Measurements from ENCODE around the gene FOXP1.

The FOXP1 gene

DNA sequence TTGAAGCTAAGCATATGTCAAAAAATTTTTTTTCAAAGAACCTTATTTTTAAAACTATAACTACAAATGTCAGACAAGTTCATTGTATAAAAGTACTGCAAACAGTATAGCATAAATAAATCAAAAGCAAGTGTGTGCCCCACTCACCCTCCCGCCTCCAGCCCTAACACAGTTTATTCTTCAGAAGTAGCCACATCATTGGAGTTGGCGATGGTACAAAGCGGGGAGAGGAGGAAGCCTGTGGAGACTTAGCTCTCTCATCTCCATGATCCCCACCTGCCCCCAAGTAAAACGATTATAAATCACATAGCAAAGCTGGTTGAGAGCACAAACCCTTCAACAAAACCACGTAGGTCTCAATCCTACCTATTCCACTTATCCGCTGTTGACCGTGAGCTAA is 33.6 kb downstream of the FOXP1 start:
- H3K27ac Mint-ChIP-seq (ENCODE audit: low read depth) = no peak overlapping the region
- H3K27me3 Mint-ChIP-seq = no peaks in the 10 kb centered on the region
- DNase-seq (ENCODE audit: low spot score in 2 of 2) (no peak), ATAC-seq (replicated peaks; ENCODE audit: extremely low read depth, poor library complexity, severe bottlenecking) (no peak)
- no peak overlapping the region for H3K4me3 Mint-ChIP-seq
- no peaks in the 10 kb centered on the region for H3K9me3 Mint-ChIP-seq
- no peaks in the 10 kb centered on the region for H3K4me1 Mint-ChIP-seq
- H3K36me3 Mint-ChIP-seq (ENCODE audit: insufficient read depth) = no peaks in the 10 kb centered on the region

DNA sequence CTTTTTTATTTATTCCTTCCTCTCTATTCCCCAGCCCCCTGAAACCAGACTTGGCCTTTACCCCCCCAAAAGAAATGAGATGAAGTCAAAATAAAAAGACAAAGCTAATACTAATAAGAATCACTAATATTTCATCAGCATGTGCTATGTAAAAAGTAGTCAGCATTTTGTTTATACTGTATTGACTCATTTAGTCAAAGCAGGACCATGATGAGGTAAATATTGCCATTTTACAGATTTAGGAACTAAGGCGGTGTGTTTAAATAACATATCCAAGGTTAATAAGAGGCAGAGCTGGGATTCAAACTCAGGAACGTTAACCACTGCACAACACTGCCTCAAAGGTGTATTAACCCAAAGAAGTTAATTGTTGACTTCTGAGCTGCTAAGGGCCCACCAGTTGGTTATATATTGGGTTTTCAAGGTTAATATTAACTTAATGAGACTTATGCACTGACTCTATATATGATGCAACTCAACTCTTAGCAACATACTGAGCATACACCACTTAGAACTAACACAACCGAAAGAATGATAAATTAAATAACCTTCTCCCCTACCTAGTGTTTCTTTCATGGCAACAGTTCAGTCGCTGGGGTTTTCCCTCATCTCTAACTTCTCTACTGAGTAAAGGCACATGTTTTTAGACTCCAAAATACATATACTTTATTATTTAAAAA is 34.7 kb downstream of the FOXP1 start:
- no peaks in the 10 kb centered on the region for H3K27me3 Mint-ChIP-seq
- no peaks in the 10 kb centered on the region for H3K9me3 Mint-ChIP-seq
- DNase-seq (ENCODE audit: low spot score in 2 of 2) (no peak), ATAC-seq (replicated peaks; ENCODE audit: extremely low read depth, poor library complexity, severe bottlenecking) (no peak)
- no peak overlapping the region for H3K27ac Mint-ChIP-seq (ENCODE audit: low read depth)
- H3K36me3 Mint-ChIP-seq (ENCODE audit: insufficient read depth) = no peaks in the 10 kb centered on the region
- H3K4me1 Mint-ChIP-seq = no peaks in the 10 kb centered on the region
- no peak overlapping the region for H3K4me3 Mint-ChIP-seq

DNA sequence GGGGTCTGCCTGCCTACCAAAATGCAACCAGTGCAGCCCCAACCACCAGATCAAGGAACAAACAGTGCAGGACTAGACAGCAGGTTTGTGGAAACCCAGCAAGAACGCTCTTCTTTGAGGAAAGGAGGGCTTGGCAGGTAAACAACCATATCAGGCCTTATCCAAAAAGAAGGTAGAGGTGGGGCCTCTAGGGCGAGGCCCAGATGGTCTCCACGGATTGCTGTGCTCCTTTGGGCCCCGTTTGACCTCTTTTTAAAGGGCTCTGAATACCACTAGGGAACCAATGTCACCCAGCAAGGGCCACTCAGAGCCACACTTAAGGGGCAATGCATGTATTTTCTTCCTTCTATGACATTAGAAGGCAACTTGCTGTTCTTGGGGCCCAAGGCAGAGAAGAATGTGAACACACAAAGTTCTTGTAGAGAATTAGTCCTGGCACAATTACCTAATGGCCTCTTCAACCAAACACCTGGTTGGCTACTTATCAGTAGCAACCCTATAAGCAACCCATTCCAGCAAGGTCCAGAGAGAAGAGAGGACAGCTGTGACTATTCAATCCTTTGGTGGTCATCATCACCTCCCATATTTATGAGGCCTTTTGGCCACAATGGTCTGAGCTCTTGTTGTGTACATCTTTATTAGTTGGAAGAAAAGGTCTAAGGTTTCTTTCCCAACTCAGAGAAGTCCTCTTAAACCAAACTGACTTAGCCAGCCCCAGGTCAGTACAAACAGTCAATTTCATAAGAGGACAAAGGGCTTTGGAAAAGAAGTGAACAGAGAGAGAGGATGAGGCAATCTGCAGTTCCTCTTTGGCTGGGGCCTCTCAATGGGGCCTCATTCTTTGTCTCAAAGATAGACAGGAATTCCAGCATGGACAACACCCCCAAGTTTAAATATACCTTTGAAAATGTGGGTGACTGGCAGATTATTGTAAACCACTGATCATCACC is 36.0 kb downstream of the FOXP1 start:
- no peaks in the 10 kb centered on the region for H3K27me3 Mint-ChIP-seq
- DNase-seq (ENCODE audit: low spot score in 2 of 2) (no peak), ATAC-seq (replicated peaks; ENCODE audit: extremely low read depth, poor library complexity, severe bottlenecking) (no peak)
- H3K27ac Mint-ChIP-seq (ENCODE audit: low read depth) = no peak overlapping the region
- no peaks in the 10 kb centered on the region for H3K9me3 Mint-ChIP-seq
- no peaks in the 10 kb centered on the region for H3K4me1 Mint-ChIP-seq
- no peak overlapping the region for H3K4me3 Mint-ChIP-seq
- H3K36me3 Mint-ChIP-seq (ENCODE audit: insufficient read depth) = no peaks in the 10 kb centered on the region

DNA sequence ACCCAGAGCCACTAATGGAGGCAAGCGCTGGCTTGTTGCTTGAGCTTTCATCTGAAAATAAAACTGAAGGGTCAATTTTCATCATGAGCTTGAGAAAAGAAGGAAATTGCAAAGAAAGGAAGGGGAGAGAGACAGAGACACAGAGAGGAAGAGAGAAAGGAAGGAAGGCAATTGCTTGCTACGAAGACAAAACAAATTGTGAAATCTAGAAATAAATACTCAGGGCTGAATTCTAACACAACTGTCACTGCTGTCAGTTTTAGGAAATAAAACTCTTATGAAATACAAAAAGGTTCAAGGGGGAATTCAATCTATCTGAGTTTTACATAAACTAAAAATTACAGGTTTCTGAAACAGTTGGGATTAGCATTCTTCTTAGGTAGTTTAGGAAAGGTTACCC is 36.7 kb downstream of the FOXP1 start:
- H3K4me3 Mint-ChIP-seq = no peak overlapping the region
- H3K27ac Mint-ChIP-seq (ENCODE audit: low read depth) = no peak overlapping the region
- ATAC-seq (replicated peaks; ENCODE audit: extremely low read depth, poor library complexity, severe bottlenecking) = no peak
- H3K27me3 Mint-ChIP-seq = no peaks in the 10 kb centered on the region
- no peaks in the 10 kb centered on the region for H3K36me3 Mint-ChIP-seq (ENCODE audit: insufficient read depth)
- no peak for DNase-seq (ENCODE audit: low spot score in 2 of 2)
- H3K9me3 Mint-ChIP-seq = no peaks in the 10 kb centered on the region
- no peaks in the 10 kb centered on the region for H3K4me1 Mint-ChIP-seq

DNA sequence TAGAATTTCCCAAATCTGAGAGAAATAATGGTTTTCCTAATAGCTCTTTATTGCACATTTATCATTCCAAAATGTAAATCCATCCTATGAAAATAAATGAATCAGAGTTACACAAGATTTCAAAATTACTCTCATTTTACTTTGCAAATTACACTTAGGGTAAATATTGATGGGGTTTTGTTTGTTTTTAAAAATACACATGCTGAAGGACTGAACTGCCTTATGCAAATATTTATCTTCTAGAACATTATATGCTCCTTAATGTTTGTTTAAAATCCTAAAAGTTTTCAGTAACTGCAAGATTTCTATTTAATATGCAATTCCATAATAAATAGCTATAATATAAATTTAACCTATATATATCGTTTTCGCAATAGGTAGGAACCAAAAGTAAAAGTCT is 38.2 kb downstream of the FOXP1 start:
- Mint-ChIP-seq H3K9me3 (no peaks in the 10 kb centered on the region), H3K36me3 (ENCODE audit: insufficient read depth) (no peaks in the 10 kb centered on the region), H3K4me1 (no peaks in the 10 kb centered on the region), H3K27me3 (no peaks in the 10 kb centered on the region), H3K4me3 (no peak overlapping the region), H3K27ac (ENCODE audit: low read depth) (no peak overlapping the region)
- ATAC-seq (replicated peaks; ENCODE audit: extremely low read depth, poor library complexity, severe bottlenecking) = no peak
- no peak for DNase-seq (ENCODE audit: low spot score in 2 of 2)

DNA sequence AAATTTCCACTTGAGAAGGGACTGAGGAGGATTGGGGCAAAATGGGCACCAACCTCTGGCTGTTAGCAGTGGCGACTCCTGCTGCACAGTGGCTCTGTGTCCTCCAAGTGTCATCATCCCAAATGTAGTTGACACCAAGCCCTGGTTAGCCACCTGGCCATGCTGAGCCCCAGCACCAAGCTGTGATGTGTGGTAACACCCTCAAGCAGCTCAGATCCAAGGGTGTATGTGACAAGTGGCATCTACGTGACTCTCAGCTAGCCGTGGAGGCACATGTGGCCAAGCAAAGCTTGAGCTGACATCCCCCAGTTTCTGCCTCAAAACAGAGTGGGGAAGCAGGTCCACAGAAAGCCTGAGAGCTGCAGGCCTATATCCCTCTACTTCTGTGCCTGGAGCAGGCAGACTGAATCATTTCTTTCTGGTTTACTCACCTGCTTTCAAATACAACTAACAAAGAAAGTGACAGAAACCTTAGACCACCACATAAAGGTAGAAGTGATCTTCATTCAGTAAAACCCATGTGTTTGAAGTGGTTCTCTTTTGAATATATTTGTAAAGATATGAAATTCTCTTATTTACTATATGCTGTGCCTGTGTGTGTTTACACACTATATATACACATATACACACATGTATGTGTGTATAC is 40.0 kb downstream of the FOXP1 start:
- no peak overlapping the region for H3K4me3 Mint-ChIP-seq
- ATAC-seq (replicated peaks; ENCODE audit: extremely low read depth, poor library complexity, severe bottlenecking) (no peak), DNase-seq (ENCODE audit: low spot score in 2 of 2) (no peak)

DNA sequence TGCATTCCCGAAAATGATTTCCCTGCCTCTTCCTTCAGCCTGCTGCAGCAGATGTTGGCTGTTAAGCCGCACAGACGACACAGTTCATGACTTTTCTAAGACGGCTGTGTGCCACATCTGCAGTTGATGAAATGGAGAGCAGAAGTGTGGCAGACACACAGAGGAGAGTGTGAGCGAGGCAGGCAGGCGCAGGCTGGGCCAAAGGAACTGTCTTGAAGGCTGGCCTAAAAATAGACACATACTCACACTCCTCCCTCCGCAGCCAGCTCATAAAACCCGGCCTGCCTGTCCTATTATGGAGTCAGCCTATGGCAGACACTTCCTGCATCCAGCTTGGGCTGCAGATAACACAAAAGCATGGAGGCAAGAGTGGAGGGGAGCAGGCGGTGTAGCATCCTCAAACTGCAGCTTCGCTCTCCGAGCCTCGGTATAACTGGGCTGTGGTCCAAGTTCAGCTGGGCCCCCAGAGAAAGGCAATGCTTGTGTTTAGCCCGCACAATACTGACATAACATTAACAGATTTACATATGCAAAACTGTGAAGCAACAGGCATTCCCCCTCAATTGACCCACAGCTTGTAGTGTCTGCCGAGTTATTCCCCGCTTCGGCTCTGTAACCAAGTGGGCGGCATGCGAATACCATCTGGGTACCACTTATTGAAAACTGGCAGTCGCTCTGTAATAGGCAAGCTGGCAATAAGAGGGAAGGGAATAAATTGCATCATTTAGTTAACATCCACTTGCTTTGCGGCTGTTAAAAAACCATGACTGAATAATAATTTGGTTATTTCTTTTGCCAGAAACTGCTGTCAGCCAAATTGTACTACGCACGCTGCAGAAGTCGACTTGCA is 40.8 kb downstream of the FOXP1 start:
- H3K27me3 Mint-ChIP-seq = no peaks in the 10 kb centered on the region
- H3K4me3 Mint-ChIP-seq = no peak overlapping the region
- DNase-seq (ENCODE audit: low spot score in 2 of 2) (no peak), ATAC-seq (replicated peaks; ENCODE audit: extremely low read depth, poor library complexity, severe bottlenecking) (no peak)
- no peaks in the 10 kb centered on the region for H3K9me3 Mint-ChIP-seq
- H3K27ac Mint-ChIP-seq (ENCODE audit: low read depth) = no peak overlapping the region
- H3K4me1 Mint-ChIP-seq = no peaks in the 10 kb centered on the region
- H3K36me3 Mint-ChIP-seq (ENCODE audit: insufficient read depth) = no peaks in the 10 kb centered on the region

More for the DNA sequence above, 40.0 kb downstream of the FOXP1 start:
- no peaks in the 10 kb centered on the region for H3K9me3 Mint-ChIP-seq
- H3K4me1 Mint-ChIP-seq = no peaks in the 10 kb centered on the region
- no peak overlapping the region for H3K27ac Mint-ChIP-seq (ENCODE audit: low read depth)
- H3K27me3 Mint-ChIP-seq = no peaks in the 10 kb centered on the region
- no peaks in the 10 kb centered on the region for H3K36me3 Mint-ChIP-seq (ENCODE audit: insufficient read depth)

DNA sequence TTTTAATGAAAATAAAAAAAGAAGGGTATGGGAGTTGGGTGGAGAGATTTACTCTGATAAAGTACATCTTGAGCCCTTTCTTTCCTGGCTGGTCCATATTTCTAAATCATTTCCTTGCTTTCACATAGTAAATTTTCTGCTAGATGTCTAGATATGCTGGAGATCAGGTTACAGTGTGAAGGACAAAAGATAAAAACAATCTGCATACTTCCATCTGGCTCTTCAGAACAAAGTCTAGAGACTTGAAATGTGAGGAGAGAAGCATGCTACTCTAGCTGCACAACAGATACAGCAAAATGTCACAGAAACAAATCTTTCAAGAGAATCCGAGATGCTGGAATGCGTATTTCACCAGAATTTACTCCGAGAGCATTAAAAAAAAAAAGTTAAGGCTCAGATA is 42.2 kb downstream of the FOXP1 start:
- Mint-ChIP-seq H3K27me3 (no peaks in the 10 kb centered on the region), H3K36me3 (ENCODE audit: insufficient read depth) (no peaks in the 10 kb centered on the region), H3K4me1 (no peaks in the 10 kb centered on the region), H3K27ac (ENCODE audit: low read depth) (no peak overlapping the region), H3K4me3 (no peak overlapping the region), H3K9me3 (no peaks in the 10 kb centered on the region)
- DNase-seq (ENCODE audit: low spot score in 2 of 2) = no peak
- ATAC-seq (replicated peaks; ENCODE audit: extremely low read depth, poor library complexity, severe bottlenecking) = no peak

DNA sequence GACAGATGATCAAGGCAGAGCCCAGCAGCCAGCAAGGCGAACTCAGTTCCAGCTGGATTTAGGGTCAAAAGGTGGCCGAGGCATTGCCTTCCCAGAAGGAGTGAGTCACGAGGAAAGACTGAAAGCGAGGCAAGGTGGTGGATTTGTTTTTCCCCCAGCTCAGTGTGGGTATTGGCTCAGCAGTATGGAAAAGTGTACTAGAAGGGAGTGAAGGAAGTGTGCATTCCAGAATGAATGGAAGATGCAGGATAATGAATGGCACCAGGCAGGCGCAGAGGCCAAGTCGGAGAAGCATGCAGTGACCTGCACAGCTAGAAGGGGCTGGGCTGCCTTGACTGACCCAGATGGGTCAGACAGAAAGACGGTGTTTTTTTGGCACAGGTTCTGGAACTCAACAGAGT is 46.3 kb downstream of the FOXP1 start:
- Mint-ChIP-seq H3K36me3 (ENCODE audit: insufficient read depth) (peaks cover 2% of the 10 kb centered on the region), H3K4me1 (no peaks in the 10 kb centered on the region), H3K4me3 (no peak overlapping the region), H3K9me3 (no peaks in the 10 kb centered on the region), H3K27ac (ENCODE audit: low read depth) (no peak overlapping the region), H3K27me3 (no peaks in the 10 kb centered on the region)
- no peak for DNase-seq (ENCODE audit: low spot score in 2 of 2)
- no peak for ATAC-seq (replicated peaks; ENCODE audit: extremely low read depth, poor library complexity, severe bottlenecking)

DNA sequence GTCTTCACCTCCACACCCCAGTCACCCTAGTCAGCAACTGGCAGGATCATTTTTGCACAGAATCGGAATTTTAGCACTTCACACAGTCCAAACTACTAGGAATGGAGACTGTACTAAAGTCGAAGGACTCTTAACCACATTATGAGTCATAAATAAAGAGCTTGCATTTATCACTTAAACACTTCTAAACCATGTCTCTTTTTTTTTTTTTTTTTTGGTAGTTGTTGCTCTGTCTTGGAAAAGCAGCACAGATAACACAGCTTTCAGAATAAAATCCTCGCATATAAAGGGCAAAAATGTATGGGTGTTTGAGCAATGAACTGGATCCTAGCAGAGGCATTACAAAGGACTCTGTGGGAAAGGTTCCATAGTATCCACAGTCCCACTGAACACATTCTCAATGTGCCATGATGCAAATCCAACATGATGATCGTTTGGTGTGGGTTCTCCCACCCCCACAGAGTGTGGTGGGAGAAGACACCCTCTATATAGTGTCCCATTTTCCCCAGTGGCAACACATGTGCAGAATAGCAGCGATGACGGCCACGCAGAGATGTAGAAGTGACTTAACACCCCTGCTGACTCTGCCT is 47.1 kb downstream of the FOXP1 start:
- Mint-ChIP-seq H3K36me3 (ENCODE audit: insufficient read depth) (peaks cover 2% of the 10 kb centered on the region), H3K27me3 (no peaks in the 10 kb centered on the region), H3K4me3 (no peak overlapping the region), H3K4me1 (no peaks in the 10 kb centered on the region), H3K9me3 (no peaks in the 10 kb centered on the region), H3K27ac (ENCODE audit: low read depth) (no peak overlapping the region)
- ATAC-seq (replicated peaks; ENCODE audit: extremely low read depth, poor library complexity, severe bottlenecking) (no peak), DNase-seq (ENCODE audit: low spot score in 2 of 2) (no peak)

DNA sequence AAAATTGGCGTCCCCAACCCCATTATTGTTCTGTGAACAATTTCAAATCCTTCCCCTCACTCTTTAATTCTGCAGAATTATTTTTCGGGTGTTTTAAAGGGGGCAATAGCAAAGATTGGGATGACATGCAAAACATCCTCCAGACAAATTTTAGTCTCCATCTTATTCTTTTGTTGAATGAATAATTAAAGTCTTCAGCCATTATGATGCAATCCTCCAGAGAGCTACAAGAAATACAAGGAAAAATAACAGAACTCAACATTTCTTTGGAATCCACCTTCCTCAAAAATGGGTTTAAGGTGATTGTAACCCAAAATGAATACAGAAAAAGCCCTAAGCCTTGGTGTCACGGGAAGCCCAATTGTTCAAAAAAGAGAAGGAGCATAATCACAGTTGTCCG is 49.9 kb downstream of the FOXP1 start:
- peaks cover 2% of the 10 kb centered on the region for H3K4me1 Mint-ChIP-seq
- no peaks in the 10 kb centered on the region for H3K27me3 Mint-ChIP-seq
- no peak overlapping the region for H3K4me3 Mint-ChIP-seq
- H3K27ac Mint-ChIP-seq (ENCODE audit: low read depth) = no peak overlapping the region
- H3K9me3 Mint-ChIP-seq = no peaks in the 10 kb centered on the region
- ATAC-seq (replicated peaks; ENCODE audit: extremely low read depth, poor library complexity, severe bottlenecking) = no peak
- no peak for DNase-seq (ENCODE audit: low spot score in 2 of 2)
- peaks cover 2% of the 10 kb centered on the region for H3K36me3 Mint-ChIP-seq (ENCODE audit: insufficient read depth)

All from central memory CD8-positive, alpha-beta T cell (primary cell).